CD4-positive, alpha-beta T cell treated with Interleukin-21 for 1 hour (primary cell): ENCODE results near the gene CFAP97D2.
A peak's percentile ranks its signal among the peaks of the same experiment; 100 is the strongest.
"Not testable (repeated sequence)": the region's sequence is repeated elsewhere in the genome, so short reads cannot be mapped to it uniquely, and the experiment has no call there.

Experiments
- DNase-seq: peaks from one replicate; pipeline ENCODE4 v3.0.0-alpha.2; 2020

The CFAP97D2 gene

GRCh38 chr13:114158869-114159666, 20.0 kb upstream of the CFAP97D2 start:
- DNase-seq: not testable (repeated sequence)

- DNase-seq: no peak
Measured at GRCh38 chr13:114161028-114161556, 18.0 kb upstream of the CFAP97D2 start.

- DNase-seq: peak; percentile 58
Measured at GRCh38 chr13:114161644-114162532, 17.2 kb upstream of the CFAP97D2 start.

GRCh38 chr13:114162533-114162922, 16.5 kb upstream of the CFAP97D2 start:
- no peak for DNase-seq

- DNase-seq: no peak
Measured at GRCh38 chr13:114164053-114164452, 15.0 kb upstream of the CFAP97D2 start.

GRCh38 chr13:114164681-114165429, 14.2 kb upstream of the CFAP97D2 start:
- no peak for DNase-seq

- DNase-seq: no peak
Measured at GRCh38 chr13:114166381-114167131, 12.5 kb upstream of the CFAP97D2 start.

GRCh38 chr13:114167426-114167825, 11.6 kb upstream of the CFAP97D2 start:
- DNase-seq: no peak

- DNase-seq: no peak
Measured at GRCh38 chr13:114167885-114168284, 11.2 kb upstream of the CFAP97D2 start.

- DNase-seq: no peak
Measured at GRCh38 chr13:114173272-114173671, 5.8 kb upstream of the CFAP97D2 start.

GRCh38 chr13:114173745-114174144, 5.3 kb upstream of the CFAP97D2 start:
- no peak for DNase-seq

GRCh38 chr13:114174529-114174961, 4.5 kb upstream of the CFAP97D2 start:
- no peak for DNase-seq

- DNase-seq: not testable (repeated sequence)
Measured at GRCh38 chr13:114176359-114176902, 2.6 kb upstream of the CFAP97D2 start.

- no peak for DNase-seq
Measured at GRCh38 chr13:114177245-114178010, 1.6 kb upstream of the CFAP97D2 start.

- no peak for DNase-seq
Measured at GRCh38 chr13:114185182-114185971, 6.3 kb downstream of the CFAP97D2 start.

- DNase-seq: peak; percentile 22
Measured at GRCh38 chr13:114194853-114195252, 15.8 kb downstream of the CFAP97D2 start.

- no peak for DNase-seq
Measured at GRCh38 chr13:114196629-114197028, 17.6 kb downstream of the CFAP97D2 start.

GRCh38 chr13:114198556-114198955, 19.5 kb downstream of the CFAP97D2 start:
- DNase-seq: no peak

GRCh38 chr13:114199526-114199925, 20.5 kb downstream of the CFAP97D2 start:
- not testable (repeated sequence) for DNase-seq

GRCh38 chr13:114199954-114200353, 20.9 kb downstream of the CFAP97D2 start:
- no peak for DNase-seq
